DMS53 (cell line): ENCODE data around the gene PLXNB1.
A peak's percentile ranks its signal among the peaks of the same experiment; 100 is the strongest.
"Not testable (repeated sequence)": the region's sequence is repeated elsewhere in the genome, so short reads cannot be mapped to it uniquely, and the experiment has no call there.

Experiments used
- DNase-seq: peaks from one replicate; lab custom pipeline; 2025; lab: John Stamatoyannopoulos, UW

The PLXNB1 gene

GRCh38 chr3:48429960-48430707 is at the start of gene PLXNB1:
Gene PLXNB1 (minus strand): TSS chr3:48430086. CDS start chr3:48424611, 5,475 bp downstream.
- peak; percentile 67 for DNase-seq

DNA sequence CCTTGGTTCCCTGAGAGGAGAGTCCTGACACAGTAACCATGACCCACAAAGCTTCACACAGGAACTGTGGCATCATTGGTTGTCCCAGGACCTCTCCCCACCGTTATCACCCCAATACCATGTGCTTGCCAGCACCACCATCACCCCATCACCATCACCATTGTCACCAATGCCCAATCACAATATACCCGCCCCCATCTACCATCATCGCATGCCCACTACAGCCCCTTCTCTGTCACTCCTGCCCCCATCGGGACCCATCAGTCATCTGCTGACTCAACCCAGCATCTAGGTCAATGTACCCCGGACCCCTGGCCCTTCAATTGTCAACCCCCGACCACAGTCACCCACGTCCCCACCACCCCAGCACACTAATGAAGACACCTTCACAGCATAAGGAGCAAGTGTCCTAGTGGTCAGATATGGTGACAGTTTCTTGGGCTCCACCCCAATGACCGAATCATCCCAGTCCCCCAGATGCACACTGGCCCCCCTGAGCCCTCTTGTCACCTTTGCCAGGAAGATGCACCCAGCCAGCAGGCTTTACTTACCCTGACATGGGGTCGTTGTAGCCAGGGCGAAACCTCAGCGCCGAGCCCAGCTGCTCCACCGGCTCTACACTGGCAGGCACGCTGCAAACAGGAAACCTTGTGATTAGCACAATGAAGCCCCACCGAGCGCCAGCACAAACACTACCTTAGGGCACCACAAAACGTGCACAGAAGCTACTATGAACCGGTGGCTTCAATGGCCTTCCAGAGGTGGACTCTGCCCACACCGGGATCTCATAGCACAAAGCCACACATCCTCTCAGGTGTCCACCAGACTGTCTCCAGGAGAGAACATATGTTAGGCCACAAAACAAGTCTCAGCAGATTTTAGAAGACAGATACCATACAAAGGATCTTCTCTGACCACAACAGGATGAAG is 49.0 kb upstream of the PLXNB1 start:
- no peak for DNase-seq

- no peak for DNase-seq
Measured at GRCh38 chr3:48477959-48478520, 48.2 kb upstream of the PLXNB1 start.

DNA sequence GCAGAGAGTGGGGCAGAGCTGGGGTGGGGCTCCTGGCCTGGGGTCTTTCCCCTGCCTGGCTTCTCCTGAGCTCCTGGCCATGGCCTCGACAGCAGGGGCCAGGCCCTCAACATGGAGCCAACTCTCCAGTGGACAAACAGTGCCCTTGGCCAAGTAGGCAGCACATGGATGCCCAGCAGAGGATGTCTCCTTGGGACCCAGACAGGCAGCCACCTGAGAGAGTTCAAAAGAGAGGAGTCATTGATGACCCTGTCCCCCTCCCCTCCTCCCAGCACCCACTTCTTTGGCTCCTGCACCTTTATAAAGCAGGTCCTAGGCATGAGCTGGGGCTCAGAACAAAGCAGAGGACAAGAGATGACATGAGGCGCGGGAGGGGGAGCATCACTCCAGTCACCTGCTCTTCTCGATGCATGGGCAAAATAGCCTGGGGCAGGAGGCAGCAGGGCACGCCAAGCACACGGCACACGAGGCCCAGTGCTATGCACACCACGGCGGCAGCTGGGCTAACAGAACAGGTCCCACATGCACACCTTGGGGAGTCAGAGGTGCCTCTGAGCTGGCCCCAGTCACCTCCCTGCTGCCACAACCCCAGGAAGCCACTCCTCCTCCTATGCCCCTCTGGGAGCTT is 46.7 kb upstream of the PLXNB1 start:
- no peak for DNase-seq

DNA sequence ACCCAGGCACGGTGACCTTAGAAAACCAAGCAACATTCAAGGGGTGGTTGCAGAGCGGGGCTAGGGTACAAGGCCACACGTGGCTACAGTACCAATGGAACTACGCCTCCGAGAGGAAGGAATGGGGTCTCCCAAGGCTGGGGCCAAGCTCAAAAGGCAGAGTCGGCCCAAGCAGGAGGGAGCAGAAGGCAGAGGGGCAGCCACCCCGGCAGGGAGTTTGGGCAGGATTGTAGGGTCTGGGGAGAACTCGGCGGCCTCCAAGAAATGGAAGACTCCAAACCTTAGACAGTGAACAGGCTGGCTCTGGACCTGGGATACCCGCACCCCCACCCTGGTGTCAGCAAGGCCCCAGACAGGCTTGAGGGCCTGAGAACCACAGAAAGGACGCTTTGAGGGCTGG is 45.3 kb upstream of the PLXNB1 start:
- no peak for DNase-seq

- DNase-seq = no peak
Measured at GRCh38 chr3:48474619-48475018, 44.7 kb upstream of the PLXNB1 start.

GRCh38 chr3:48474031-48474430 is 44.1 kb upstream of the PLXNB1 start:
- DNase-seq = not testable (repeated sequence)

DNA sequence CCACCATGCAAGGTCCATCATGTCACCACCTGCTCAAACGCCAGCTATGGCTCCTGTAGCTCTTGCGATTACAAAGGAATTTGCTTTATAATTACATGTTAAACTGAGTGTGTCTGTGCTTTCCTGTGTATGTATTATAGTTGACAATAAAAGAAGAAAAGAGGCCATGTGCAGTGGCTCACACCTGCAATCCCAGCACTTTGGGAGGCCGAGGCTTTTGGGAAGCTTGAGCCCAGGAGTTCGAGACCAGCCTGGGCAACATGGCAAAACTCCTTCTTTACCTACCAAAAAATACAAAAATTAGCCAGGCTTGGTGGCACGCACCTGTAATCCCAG is 43.7 kb upstream of the PLXNB1 start:
- no peak for DNase-seq

- DNase-seq = peak; percentile 89
Measured at GRCh38 chr3:48472923-48473616, 43.2 kb upstream of the PLXNB1 start.

GRCh38 chr3:48472673-48472922 is 42.7 kb upstream of the PLXNB1 start:
- DNase-seq = no peak

DNA sequence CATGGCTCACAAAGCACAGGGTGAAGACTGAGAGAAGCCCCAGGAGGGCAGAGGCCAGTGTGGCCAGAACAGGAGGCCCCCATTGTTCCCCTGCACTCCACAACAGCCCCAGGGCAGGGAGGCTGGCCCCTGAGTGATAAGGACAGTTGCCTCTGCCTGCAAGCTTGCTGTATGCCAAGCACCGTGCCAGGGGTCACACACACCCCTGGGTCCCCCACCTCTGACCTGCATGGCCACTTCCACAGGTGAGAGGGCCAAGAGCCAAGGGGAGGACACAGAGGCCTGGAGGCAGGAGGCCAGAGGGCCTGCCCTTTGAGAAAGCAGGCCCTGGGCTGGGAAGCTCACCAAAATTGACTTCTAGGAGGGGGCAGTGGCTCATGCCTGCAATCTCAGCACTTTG is 40.4 kb upstream of the PLXNB1 start:
- no peak for DNase-seq

DNA sequence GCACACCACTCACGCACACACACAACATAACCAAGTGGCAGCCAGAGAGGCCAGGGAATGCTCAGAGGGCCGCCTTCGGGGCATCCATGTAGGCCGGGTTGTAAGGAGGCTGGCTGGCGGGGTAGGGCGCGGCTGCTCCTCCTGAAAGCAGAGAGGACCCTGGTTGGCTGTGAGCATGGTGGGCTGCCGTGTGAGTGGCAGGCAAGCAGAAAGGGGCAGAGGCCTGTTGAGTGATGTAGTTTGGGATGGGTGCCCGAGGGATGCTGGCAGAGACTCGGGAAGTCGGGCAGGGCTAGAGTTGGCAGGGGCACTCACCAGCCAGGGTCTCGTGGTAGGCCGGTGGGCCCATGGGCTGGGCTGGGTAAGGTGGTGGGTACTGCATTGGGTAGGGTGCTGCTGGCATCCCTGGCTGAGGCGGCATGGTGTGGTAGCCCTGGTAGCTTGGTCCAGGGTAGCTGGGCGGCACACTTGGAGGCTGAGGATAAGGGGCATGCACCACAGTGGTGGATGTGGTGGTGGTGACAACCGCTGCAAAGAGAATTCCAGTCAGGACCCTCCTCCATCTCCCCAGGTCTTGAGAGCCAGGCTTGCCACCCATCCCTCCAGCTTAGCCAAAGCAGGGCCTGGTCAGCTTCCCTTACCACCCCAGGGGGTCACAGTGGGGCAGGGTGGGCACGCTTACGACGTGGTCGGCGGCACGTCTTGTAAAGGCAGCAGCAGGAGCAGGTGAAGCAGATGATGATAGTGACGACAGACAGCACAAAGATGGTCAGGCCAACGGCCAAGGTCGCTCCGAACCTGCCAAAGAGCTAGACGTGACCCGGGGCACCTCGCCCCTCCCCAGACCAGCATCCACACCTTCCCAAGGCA is 39.4 kb upstream of the PLXNB1 start:
- no peak for DNase-seq

DNA sequence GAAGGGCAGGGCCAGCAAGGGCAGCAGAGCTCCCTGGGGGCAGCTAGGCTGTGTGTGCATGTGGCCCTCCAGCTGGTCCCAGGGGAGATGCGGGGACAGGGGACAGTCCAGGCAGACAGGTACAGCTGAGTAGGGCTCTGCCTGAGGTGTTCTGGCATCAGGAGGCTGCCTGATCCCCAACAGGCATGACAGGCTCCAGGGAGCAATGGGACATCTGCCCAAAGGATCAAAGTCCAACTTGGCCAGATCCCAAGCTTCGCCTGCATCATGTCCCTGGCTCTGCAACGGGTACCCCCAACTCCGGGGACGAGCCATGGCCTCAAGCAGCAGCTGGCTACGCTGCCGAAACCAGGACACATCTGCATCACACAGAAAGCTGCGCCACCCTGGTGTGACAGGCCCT is 38.4 kb upstream of the PLXNB1 start:
- DNase-seq = peak; percentile 18

DNA sequence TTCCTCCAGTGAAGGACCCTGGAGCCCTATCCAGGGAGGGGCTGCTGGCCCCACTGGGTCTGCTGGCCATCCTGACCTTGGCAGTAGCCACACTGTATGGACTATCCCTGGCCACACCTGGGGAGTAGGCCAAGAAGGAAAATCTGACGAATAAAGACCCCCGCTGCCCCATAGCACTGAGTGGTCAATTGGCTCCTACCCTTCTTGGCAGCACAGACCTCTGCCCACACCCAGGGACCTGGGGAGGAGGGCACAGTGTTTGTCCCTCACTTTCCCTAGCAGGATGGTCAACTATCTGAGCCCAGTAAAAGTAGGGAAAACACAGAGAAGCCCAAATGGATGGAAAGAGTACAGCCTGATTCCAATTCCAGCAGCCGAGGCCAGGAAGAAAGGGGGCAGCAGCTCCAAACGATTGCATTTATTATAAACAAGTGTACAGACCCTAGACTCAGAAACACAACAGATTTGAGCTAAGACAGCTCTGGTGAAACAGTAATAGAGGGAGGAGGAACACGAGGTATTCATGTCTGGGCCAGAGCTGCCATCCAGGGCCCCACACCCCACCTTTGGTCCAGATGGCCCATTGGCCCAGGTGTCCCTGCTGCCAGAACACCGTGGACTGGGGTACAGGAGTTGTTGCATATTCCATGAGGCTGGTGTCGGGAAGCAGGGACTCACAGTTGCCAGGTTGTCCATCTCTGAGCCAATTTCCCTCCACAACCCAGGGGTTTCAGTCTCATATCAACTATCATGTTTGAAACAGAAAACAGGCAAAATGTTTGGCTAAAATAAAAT is 37.8 kb upstream of the PLXNB1 start:
- DNase-seq = no peak

GRCh38 chr3:48467110-48467454 is 37.2 kb upstream of the PLXNB1 start:
- no peak for DNase-seq

DNA sequence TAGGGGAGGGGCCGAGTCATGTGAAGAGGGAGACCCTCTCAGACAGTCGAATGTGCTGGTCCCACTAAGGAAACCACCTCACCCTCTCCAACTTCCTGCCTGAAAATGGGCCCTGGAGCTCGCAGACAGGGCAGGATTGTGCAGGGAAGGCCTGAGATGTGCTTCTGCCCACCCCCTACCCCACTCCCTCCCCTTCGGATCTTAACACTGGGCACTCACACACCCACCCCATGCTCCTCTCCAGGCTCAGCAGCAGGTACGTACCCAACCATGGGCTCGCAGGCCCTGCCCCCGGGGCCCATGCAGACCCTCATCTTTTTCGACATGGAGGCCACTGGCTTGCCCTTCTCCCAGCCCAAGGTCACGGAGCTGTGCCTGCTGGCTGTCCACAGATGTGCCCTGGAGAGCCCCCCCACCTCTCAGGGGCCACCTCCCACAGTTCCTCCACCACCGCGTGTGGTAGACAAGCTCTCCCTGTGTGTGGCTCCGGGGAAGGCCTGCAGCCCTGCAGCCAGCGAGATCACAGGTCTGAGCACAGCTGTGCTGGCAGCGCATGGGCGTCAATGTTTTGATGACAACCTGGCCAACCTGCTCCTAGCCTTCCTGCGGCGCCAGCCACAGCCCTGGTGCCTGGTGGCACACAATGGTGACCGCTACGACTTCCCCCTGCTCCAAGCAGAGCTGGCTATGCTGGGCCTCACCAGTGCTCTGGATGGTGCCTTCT is 36.7 kb upstream of the PLXNB1 start:
- DNase-seq = peak; percentile 38

- peak; percentile 96 for DNase-seq
Measured at GRCh38 chr3:48465531-48466378, 35.9 kb upstream of the PLXNB1 start.

GRCh38 chr3:48465237-48465530 is 35.3 kb upstream of the PLXNB1 start:
- peak; percentile 79 for DNase-seq

DNA sequence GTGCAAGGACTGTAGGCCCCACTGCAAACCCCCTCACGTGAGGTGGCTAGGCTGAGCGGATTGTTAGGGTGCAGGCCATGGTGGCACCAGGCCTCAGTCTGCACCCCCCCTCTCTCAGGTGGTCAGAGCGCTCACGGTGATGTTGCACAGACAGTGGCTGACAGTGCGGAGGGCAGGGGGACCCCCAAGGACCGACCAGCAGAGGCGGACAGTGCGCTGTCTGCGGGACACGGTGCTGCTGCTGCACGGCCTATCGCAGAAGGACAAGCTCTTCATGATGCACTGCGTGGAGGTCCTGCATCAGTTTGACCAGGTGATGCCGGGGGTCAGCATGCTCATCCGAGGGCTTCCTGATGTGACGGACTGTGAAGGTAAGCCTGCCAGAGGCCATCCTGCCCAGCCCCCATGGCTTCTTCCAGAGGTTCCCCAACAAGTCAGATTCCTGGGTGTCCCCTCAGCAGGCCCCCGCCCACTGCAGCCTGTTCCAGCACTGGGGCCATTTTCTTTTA is 34.9 kb upstream of the PLXNB1 start:
- no peak for DNase-seq
